A673 (cell line): Measurements from ENCODE around the gene PTMS. TPM values are rescaled to one million over a fixed set of nuclear protein-coding genes. Genes with fewer than 3 reads are reported as not detected.

Source experiments
- BruUV-seq: library from RNA; stranded (reverse); fragments of 400-500 nt; replicated peaks from 2 replicates; lab custom pipeline; 2021; lab: Mats Ljungman, UMichigan
- CTCF ChIA-PET: fragments of 300-600 bp; sonication (Branson Sonifier 250); formaldehyde crosslinking; loops from one replicate; lab custom pipeline; 2022; ENCODE audit warnings: antibody characterized with exemption; lab: Charles Lee
- POLR2A ChIA-PET: fragments of 300-600 bp; sonication (Branson Sonifier 250); formaldehyde crosslinking; loops from one replicate; lab custom pipeline; 2022; ENCODE audit warnings: antibody characterized with exemption; ENCODE audit not compliant: low non-redundant PET; lab: Charles Lee
- DNase-seq: peaks from one replicate; pipeline ENCODE4 v3.0.0-alpha.2; 2015; ENCODE audit warnings: low spot score
- H3K27ac ChIP-seq: fragments of 200-600 bp; sonication (generic); 2 replicates; pipeline ENCODE4 v1.5.1; 2016; ENCODE audit warnings: mixed run types, low read depth, mild to moderate bottlenecking, mixed read lengths, antibody characterized with exemption, low read length; ENCODE audit not compliant: poor library complexity, severe bottlenecking
- H3K27me3 ChIP-seq: fragments of 200-600 bp; sonication (generic); replicated peaks from 2 replicates; pipeline ENCODE4 v1.6.1; 2017; ENCODE audit warnings: mixed run types, low read depth, mild to moderate bottlenecking, mixed read lengths, antibody characterized with exemption, low read length; ENCODE audit not compliant: insufficient read depth, poor library complexity
- H3K36me3 ChIP-seq: fragments of 200-600 bp; sonication (generic); 2 replicates; pipeline ENCODE4 v1.6.1; 2016; ENCODE audit warnings: mixed run types, mild to moderate bottlenecking, mixed read lengths, antibody characterized with exemption, low read length; ENCODE audit not compliant: insufficient read depth, poor library complexity, severe bottlenecking
- H3K4me1 ChIP-seq: fragments of 200-600 bp; sonication (generic); 2 replicates; pipeline ENCODE4 v1.6.1; 2017; ENCODE audit warnings: mixed run types, mild to moderate bottlenecking, mixed read lengths, antibody characterized with exemption, low read length; ENCODE audit not compliant: insufficient read depth, poor library complexity, severe bottlenecking
- H3K4me3 ChIP-seq: fragments of 200-600 bp; sonication (generic); 2 replicates; pipeline ENCODE4 v1.5.1; 2016; ENCODE audit warnings: low read depth, mixed run types, mild to moderate bottlenecking, mixed read lengths, low read length; ENCODE audit not compliant: poor library complexity, severe bottlenecking
- H3K9me3 ChIP-seq: fragments of 200-600 bp; sonication (generic); 2 replicates; pipeline ENCODE4 v1.6.1; 2016; ENCODE audit warnings: mixed run types, low read depth, mild to moderate bottlenecking, mixed read lengths, antibody characterized with exemption, low read length; ENCODE audit not compliant: poor library complexity, severe bottlenecking
- EZH2 ChIP-seq: fragments of 200-600 bp; sonication (generic); IDR thresholded peaks from 2 replicates; pipeline ENCODE4 v1.6.1; 2017; ENCODE audit warnings: borderline replicate concordance, low read depth, mild to moderate bottlenecking, mixed read lengths, antibody characterized with exemption, low read length; ENCODE audit not compliant: poor library complexity, severe bottlenecking
- intact Hi-C: fragments of 100-400 bp; cut with micrococcal nuclease; formaldehyde crosslinking; loops from one replicate; pipeline ENCODE4 v1.10.0; 2022; ENCODE audit not compliant: unreplicated experiment
- total RNA-seq: library from RNA; stranded (reverse); gene quantifications from 2 replicates; pipeline ENCODE4 v1.2.3, GENCODE V29; 2021
- TF ChIP-seq, protein P1 (sequence below): fragments of 300-800, 200-600 bp; sonication (generic); conservative IDR thresholded peaks from 2 replicates; pipeline ENCODE4 v1.5.1; 2017; ENCODE audit warnings: low read depth, mild to moderate bottlenecking, antibody characterized with exemption, low read length, moderate library complexity, mixed read lengths

Gene PTMS
- total RNA-seq, 1 experiment from 2014 or later = 620 TPM

GRCh38 chr12:6772726-6773589 is 6.8 kb downstream of the PTMS start:
- no TSS peak for BruUV-seq
- ChIA-PET POLR2A (no interaction called here), CTCF (no interaction called here)
- H3K27ac ChIP-seq = no peak overlapping the region
- H3K36me3 ChIP-seq = peaks cover 50% of the 10 kb centered on the region
- no peaks in the 10 kb centered on the region for H3K27me3 ChIP-seq
- no peaks in the 10 kb centered on the region for H3K9me3 ChIP-seq
- no peak for TF ChIP-seq EZH2
- TF ChIP-seq, protein P1, sequence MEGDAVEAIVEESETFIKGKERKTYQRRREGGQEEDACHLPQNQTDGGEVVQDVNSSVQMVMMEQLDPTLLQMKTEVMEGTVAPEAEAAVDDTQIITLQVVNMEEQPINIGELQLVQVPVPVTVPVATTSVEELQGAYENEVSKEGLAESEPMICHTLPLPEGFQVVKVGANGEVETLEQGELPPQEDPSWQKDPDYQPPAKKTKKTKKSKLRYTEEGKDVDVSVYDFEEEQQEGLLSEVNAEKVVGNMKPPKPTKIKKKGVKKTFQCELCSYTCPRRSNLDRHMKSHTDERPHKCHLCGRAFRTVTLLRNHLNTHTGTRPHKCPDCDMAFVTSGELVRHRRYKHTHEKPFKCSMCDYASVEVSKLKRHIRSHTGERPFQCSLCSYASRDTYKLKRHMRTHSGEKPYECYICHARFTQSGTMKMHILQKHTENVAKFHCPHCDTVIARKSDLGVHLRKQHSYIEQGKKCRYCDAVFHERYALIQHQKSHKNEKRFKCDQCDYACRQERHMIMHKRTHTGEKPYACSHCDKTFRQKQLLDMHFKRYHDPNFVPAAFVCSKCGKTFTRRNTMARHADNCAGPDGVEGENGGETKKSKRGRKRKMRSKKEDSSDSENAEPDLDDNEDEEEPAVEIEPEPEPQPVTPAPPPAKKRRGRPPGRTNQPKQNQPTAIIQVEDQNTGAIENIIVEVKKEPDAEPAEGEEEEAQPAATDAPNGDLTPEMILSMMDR = no peak
- H3K4me3 ChIP-seq = no peak overlapping the region
- DNase-seq = no peak
- peaks cover 17% of the 10 kb centered on the region for H3K4me1 ChIP-seq
- intact Hi-C loops = no loop called here

GRCh38 chr12:6773590-6774351 is 7.6 kb downstream of the PTMS start:
- no peak for DNase-seq
- H3K9me3 ChIP-seq = no peaks in the 10 kb centered on the region
- ChIA-PET CTCF (interaction anchor here (1.1 kb wide), 1 partner anchor 21 kb away, joined by 3 read pairs; the partner anchor contains the start of gene MLF2), POLR2A (interaction anchor here (0.7 kb wide), 1 partner anchor 84 kb away, joined by 3 read pairs; no protein-coding TSS in a partner anchor)
- peaks cover 50% of the 10 kb centered on the region for H3K36me3 ChIP-seq
- peaks cover 16% of the 10 kb centered on the region for H3K4me1 ChIP-seq
- H3K27me3 ChIP-seq = no peaks in the 10 kb centered on the region
- intact Hi-C loops = no loop called here
- BruUV-seq = no TSS peak
- H3K27ac ChIP-seq = no peak overlapping the region
- H3K4me3 ChIP-seq = no peak overlapping the region
- TF ChIP-seq, protein P1 = no peak
- TF ChIP-seq EZH2 = no peak

DNA sequence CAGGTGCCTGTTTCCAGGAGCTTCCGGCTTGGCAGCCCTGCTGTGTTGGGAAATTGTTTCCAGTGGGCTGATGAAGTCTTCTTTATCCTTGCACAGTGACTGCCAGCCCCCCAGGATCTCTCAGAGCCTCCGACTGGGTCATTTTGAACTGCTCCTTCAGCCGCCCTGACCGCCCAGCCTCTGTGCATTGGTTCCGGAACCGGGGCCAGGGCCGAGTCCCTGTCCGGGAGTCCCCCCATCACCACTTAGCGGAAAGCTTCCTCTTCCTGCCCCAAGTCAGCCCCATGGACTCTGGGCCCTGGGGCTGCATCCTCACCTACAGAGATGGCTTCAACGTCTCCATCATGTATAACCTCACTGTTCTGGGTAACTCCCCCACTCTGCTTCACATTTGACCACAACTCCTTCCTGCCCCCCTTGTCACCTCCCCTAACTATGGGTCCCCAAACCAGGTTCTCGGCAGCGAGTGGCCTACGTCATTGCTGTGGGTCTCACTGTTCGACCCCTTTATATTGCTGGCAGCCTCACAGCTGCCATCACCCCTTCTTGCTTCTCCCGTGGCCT is 8.4 kb downstream of the PTMS start:
- Histone ChIP-seq H3K4me3 (no peak overlapping the region), H3K27ac (peak overlapping the region; percentile 16), H3K9me3 (no peaks in the 10 kb centered on the region), H3K27me3 (no peaks in the 10 kb centered on the region), H3K36me3 (peaks cover 46% of the 10 kb centered on the region), H3K4me1 (peaks cover 9% of the 10 kb centered on the region)
- DNase-seq = no peak
- TF ChIP-seq, protein P1 = no peak
- TF ChIP-seq EZH2 = no peak
- POLR2A ChIA-PET = no interaction called here
- no TSS peak for BruUV-seq
- intact Hi-C loops = loop anchor here (5.0 kb wide), 2 partner anchors 37 to 157 kb away; no protein-coding TSS in a partner anchor
- CTCF ChIA-PET = interaction anchor here (1.1 kb wide), 1 partner anchor 21 kb away, joined by 3 read pairs; the partner anchor contains the start of gene MLF2
